ENCODE results near the gene TBX18.

TBX18 gene

DNA sequence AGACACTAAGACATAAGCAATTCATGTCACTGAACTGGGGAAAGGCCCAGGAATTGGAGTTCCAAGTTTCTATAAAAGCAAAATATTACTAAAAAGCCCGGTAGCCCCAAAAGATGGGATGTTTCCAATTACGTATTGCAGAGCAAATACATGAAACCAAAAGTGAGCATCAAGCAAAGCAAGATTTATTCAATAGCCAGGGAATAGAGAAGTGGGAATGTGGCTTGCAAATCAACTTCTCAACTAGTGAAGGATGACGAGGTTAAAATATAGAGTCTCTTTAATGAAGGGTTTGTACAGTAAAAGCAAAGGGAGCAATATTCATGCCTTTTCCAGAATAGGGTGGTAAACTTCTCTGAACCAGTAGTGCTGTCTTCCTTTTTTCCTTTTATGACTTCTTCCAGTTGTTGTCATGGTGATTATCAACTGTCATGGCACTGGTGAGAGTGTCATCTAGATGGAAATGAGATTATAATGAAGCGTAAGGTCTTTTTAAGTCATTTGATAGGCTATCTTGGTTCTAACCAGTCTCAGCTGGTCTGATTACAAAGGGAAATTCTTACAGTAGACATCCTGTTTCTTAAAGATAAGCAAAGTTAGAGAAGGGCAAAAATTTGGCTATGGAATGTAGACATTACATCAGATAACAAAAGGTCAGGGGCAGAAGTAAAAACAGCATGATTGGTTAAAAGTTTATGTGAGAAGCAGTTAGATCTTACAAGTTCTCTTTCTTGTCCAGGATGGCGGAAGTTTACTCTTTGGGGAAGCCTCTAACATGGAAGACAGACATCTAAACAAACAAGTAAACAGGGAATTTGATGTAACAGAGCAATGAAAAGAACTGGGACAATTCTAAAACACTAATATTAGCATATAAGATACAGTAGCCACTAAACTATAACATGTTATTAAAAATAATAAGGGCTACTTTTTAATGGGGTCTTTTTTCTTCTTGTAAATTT, 96.9 kb downstream of the TBX18 start:
- DNase-seq: no peak

DNA sequence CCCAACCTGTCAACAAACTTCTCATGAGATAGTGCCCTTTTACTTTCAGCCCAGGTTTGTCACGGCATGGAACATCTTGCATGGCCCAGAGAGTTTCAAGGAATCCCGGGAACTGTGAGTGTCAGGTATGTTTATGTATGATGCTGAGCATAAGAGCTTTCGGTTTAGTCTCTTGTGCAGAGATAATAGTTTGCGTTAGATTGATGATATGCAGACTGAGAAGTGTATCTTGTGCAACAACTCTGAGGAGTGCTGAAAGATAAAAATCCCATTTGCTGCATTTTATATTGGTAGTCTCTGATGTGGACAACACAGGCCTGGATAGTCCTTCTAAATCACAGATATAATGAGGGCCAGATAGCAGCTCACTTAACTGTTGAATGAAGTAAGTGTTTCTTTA, 99.0 kb downstream of the TBX18 start:
- DNase-seq: no peak

DNA sequence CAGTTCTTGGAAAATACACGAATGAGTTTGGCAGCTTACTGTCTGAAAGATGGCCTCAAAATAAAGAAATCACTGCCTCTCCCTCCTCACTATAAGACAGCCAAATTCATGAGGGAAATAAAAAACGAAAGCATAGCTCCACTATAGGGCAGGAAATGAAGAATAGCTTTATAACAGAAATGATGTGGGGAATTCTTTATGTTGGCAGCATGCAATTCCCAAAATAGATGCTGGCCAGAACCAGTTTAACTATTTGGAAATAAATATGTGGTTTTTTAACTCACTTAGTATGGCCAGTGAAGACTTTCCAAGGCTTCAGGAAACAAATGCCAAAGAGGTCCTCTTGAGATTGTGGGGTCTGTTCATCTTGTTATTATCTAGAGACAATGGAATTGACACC, 100.5 kb downstream of the TBX18 start:
- DNase-seq: no peak

DNA sequence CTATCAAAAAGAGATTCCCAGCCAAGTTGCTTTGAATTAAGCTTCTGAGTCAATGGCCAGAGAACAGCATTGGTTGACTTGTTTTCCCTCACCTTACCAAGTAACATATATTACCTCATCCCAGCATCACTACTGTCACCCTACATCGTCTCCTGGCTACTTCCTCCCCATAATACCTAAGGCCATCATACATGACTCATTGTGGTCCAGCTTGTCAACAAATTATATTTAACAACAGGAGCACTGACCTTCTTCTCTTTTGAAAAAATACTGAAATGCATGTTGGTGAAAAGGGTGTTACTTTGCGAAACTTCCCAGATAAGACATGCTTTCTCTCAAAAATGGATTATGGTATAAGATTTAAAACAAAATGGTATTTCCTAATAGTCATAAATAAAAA, 106.9 kb downstream of the TBX18 start:
- DNase-seq: no peak

DNA sequence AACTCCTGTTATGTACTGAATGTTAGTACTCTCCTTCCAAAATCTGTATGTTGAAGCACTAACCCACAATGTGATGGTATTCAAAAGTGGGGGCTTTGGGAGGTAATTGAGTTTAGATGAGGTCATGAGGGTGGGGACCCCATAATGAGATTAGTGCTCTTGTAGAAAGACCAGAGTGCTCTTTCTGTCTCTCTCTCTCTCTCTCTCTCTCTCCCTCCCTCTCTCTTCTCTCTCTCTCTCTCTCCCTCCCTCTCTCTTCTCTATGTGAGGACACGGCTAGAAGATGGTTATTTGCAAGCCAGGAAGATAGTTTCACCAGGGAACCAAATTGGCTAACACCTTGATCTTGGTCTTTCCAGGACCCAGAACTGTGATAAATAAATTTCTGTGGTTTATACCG, 107.4 kb downstream of the TBX18 start:
- no peak for DNase-seq

DNA sequence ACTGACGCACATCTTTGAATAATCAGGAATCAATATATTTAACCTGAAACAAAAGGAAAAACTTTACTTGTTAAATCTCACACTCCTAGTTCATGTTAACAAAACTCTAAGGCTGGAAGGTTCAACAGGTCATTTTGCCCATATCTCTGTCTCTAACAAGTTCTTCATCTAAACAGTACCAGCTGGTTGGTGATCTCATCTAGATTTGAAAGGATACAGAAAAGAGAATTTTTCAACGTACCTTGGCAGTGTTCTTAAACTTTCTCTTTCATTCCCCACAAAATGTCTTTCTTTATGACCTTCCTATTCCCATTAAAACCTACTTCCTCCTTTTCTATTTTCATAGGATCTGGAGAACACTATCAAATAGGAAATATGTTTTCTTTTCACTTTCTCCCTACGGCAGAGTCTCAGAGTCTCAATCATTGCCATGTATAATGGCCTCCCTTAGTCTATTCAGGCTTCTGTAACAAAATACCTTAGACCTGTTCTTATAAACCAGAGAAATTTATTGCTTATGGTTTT, 111.3 kb downstream of the TBX18 start:
- DNase-seq: no peak

DNA sequence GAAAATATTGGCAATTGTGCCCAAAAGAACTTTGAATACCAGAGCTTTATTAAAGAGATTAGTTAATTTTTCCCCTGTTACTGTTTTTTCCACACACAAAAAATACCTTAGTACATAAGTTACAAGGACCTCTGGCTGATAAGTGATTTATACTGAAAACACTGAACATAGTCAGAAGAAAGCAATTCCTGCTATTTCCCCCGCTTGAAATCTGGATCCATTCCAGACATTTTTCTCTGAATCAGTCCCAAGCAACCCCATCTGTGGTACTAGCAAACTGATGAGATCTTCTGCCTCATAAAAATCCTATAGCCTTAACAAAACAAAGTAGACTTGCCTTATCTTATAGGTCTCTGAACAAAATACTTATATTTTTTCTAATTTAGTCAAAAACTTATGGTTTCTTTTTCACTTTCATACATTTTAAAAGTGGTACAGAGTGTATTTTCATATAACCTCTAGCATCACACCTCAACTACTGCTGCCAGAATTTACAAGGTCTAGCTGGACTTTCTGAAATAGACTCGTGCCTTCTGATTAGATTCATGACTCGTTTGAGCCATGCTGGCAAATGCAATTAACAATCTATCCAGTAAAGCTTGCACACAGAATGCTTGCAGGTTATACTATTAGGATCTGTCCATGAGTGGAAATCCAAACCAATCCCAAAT, 111.9 kb downstream of the TBX18 start:
- DNase-seq: no peak

DNA sequence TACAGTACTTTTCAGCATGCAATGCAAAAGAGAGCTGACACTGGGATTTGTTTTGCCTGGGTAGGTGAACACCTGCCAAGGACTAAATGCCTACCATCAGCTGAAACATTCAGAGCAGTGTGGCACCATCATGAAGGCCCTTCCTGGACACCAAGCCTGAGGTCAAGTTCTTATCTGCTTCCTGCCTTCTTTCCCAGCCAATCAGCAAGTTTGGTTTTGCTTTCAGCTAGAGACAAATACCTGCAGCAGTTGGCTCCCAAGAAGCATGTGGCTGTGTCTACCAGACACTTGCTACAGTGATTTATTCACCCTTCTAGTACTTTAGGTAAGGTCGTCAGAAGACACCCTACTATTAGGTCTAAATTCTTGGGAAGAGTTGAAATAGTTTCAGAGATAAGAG, 112.8 kb downstream of the TBX18 start:
- DNase-seq: no peak

DNA sequence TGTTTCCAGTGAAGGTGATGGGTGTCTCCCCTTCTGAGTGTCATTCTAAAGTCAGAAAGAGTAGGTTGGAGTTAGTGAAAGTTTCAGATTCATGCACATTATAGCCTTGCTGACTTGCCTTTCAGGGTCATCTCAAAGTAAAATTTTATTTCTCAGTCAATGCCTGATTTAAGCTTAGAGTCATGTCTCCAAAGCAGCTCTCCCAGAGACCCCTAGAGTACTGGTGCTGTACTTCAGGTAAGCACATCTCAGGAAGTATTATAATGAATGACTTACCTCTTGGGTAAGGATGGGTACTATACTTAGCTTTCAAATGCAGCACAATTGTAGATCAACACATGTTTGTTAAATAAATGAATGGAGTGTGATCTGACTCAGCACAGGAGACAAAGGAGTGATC, 116.0 kb downstream of the TBX18 start:
- DNase-seq: no peak

DNA sequence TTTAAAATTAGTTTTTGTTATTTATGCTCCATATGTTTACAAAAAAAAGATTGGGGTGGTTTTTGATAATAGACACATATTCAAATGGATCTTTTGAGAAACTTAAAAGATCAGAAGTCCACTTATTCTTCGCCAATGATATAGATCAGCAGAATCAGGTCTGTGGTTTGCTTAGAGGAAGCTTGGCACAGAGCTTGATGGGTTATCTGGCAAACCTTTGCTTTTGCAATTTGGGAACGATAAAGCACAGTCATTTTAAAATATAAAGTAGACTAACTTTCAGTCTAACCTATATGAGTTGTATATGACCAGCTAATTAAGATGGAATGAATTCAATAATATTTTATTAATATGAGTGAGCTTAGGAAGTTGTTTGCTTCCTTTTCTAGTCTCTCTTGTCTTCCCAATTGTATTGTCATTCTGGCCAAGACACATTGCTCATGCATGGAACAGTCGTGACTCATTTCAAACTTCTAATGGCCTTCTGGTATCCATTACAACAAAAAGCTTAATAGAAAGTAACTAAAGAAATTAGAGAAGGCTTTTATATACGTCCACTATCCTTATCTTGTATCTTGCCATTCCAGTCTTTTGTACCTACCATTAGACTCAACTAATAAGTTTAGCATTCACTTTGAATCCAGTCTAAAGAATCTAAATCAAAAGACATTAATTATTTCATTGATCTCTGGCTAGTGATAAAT, 118.7 kb downstream of the TBX18 start:
- no peak for DNase-seq

DNA sequence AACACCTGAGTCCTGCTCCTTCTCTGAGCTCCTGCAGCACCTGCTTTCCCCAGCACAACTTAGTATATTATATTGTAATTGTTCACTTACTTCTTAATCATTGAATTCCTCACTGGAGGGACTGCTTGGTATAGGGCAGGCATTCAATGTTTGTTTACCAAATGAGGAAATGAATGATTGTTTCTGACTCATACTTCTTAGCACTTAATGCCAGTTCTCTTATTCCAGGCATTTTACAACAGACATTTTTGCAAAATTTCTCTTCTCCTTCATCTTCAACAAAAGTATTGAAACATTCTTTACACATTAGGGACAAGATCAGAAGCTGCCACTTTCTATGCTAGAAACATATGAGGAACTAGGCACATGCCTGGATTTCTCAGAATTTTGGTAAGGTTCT, 119.4 kb downstream of the TBX18 start:
- no peak for DNase-seq

DNA sequence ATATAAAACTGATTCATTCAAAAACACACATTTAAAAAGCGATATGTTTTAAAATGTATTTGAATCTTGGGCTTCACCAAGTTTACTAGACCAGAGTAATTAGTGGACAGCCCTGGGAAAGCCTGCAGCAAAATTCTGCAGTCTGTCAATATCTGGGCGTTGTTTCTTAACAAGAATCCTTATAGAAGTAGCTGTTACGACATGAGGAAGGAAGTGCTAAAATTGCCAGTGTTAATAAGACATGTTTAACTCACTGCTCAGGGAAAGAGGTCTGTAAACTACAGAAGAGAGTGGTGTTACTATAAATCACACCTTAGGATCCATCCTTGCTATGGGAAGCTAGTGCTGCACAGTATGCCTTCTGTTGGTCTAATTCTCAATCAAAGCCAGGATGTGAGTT, 120.6 kb downstream of the TBX18 start:
- DNase-seq: no peak

DNA sequence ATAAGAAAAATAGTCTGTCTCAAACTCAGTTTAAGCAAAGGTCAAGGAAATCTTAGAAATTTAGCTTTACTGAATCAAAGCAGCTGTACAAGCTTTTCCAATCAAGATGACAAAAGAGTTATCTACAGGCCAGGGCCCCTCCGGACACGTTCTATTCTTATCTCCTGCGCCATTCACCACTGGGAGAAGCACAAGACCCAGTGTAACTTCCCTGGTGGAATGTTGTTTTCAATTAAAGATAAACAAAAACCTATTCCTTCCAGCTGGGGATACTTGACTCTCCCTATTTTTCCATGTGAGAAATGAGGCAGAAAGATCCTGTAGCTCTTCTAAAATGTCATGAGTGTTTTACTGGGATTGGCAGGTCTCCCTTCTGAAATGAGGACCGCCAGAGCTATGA, 123.3 kb downstream of the TBX18 start:
- no peak for DNase-seq

DNA sequence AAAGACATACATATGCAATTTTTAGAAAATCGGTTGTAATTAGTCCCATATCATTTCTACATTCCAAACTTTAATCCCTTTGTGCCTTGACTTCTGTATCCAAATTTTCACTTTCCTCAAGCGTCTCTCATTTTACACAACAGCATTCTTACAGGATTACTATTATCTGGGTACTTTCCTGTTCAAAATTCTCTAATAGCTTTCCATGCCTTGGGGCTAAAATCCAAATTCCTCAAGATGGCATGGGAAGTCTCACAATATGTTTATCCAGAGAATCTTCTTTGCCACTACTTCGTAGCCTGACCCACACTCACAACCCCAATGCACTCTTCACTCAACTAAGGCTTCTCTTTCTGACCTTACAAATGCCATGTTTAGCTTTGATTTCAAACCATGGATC, 125.0 kb downstream of the TBX18 start:
- no peak for DNase-seq

DNA sequence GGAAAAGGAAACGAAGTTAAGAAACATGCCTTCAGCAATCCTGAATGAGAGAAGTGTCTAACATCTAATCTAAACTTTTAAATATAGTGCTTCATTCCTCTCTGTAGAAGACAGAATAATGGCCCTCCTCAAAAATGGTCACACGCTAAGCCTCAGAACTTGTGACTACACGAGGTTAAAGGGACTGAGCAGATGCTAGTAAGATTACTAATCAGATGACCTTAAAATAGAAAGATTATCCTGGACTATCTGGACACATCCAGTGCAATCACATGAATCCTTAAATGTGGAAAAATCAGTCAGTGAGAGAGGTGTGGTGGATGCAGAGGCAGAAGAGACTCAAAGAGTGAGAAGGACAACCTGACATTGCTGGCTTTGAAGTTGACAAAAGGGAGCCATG, 126.1 kb downstream of the TBX18 start:
- no peak for DNase-seq
